ENCODE measurements around the gene MPG. TPM values are rescaled to one million over a fixed set of nuclear protein-coding genes. Genes with fewer than 3 reads are reported as not detected.

MPG gene
- total RNA-seq, 1 experiment from 2014 or later = 41.1 TPM

DNA sequence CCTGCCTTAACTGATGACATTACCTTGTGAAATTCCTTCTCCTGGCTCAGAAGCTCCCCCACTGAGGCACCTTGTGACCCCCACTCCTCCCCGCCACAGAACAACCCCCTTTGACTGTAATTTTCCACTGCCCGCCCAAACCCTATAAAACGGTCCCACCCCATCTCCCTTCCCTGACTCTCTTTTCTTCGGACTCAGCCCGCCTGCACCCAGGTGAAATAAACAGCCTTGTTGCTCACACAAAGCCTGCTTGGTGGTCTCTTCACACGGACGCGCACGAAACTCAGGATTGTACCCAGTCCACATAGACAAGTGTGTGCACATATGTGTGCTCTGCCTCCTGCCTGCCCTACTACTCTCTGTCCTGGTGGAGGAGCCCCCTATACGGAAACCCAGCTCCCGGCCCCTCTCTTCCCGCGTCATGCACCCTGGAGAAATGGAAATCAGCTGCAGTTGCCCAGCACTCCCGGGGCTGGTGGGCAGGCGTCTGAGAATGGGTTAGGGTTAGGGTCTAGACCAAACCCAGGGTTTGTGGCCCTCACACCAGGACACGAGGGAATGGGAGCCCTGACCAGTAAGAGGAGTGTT is 3.2 kb upstream of the MPG start:
- peaks cover 41% of the 10 kb centered on the region for H3K4me1 ChIP-seq
- POLR2A ChIA-PET = interaction anchor here (0.6 kb wide), 1 partner anchor 326 kb away, joined by 3 read pairs; no protein-coding TSS in a partner anchor

GRCh38 chr16:75580-76501 is 2.2 kb upstream of the MPG start:
- H3K36me3 ChIP-seq (ENCODE audit: control insufficient read depth, insufficient read depth, low read length) = no peaks in the 10 kb centered on the region; the same call in none of the 2 replicates
- Mint-ChIP-seq H3K27ac (ENCODE audit: unreplicated experiment) (peak overlapping the region; percentile 77), H3K36me3 (ENCODE audit: insufficient read depth, unreplicated experiment) (peaks cover 19% of the 10 kb centered on the region), H3K4me3 (ENCODE audit: unreplicated experiment) (peak overlapping the region; percentile 75), H3K4me1 (ENCODE audit: low read depth, unreplicated experiment) (peaks cover 7% of the 10 kb centered on the region), H3K9me3 (ENCODE audit: unreplicated experiment) (no peaks in the 10 kb centered on the region), H3K27me3 (ENCODE audit: insufficient read depth, unreplicated experiment) (no peaks in the 10 kb centered on the region)
- CTCF ChIA-PET = interaction anchor here (1.7 kb wide), 1 partner anchor 21 kb away, joined by 5 read pairs; no protein-coding TSS in a partner anchor
- H3K4me1 ChIP-seq = peaks cover 34% of the 10 kb centered on the region
- H3K27me3 ChIP-seq (replicated peaks; ENCODE audit: control insufficient read depth, insufficient read depth, low read length) = no peaks in the 10 kb centered on the region
- H3K9me3 ChIP-seq = no peaks in the 10 kb centered on the region
- peak in 1 of 2 experiments; percentile 27 for DNase-seq
- POLR2A ChIA-PET = interaction anchor here (0.6 kb wide), 1 partner anchor 325 kb away, joined by 3 read pairs; no protein-coding TSS in a partner anchor
- no peak overlapping the region for H3K4me3 ChIP-seq (ENCODE audit: low read depth, low read length)
- TF ChIP-seq CTCF (IDR thresholded peaks at IDR 0.05; ENCODE audit: insufficient read depth in 1 of 2, low read depth in 1 of 2, low read length in 1 of 2, severe bottlenecking in 1 of 2, unreplicated experiment in 1 of 2) = no peak
- intact Hi-C loops (cut with micrococcal nuclease; ENCODE audit: unreplicated experiment) = no loop called here
- BruUV-seq (replicated peaks) = no TSS peak

More for the DNA sequence above, 3.2 kb upstream of the MPG start:
- CTCF ChIA-PET = interaction anchor here (0.5 to 1.7 kb wide), 3 partner anchors 9 to 22 kb away, joined by 3 to 5 read pairs (median 3); partner anchors contain the start of genes POLR3K and SNRNP25
- intact Hi-C loops (cut with micrococcal nuclease; ENCODE audit: unreplicated experiment) = no loop called here
- Mint-ChIP-seq H3K4me1 (ENCODE audit: low read depth, unreplicated experiment) (peaks cover 7% of the 10 kb centered on the region), H3K4me3 (ENCODE audit: unreplicated experiment) (no peak overlapping the region), H3K36me3 (ENCODE audit: insufficient read depth, unreplicated experiment) (peaks cover 19% of the 10 kb centered on the region), H3K27me3 (ENCODE audit: insufficient read depth, unreplicated experiment) (no peaks in the 10 kb centered on the region), H3K27ac (ENCODE audit: unreplicated experiment) (no peak overlapping the region), H3K9me3 (ENCODE audit: unreplicated experiment) (no peaks in the 10 kb centered on the region)
- H3K36me3 ChIP-seq (ENCODE audit: control insufficient read depth, insufficient read depth, low read length) = no peaks in the 10 kb centered on the region; the same call in 1 of the 2 replicates
- DNase-seq = no peak
- H3K27me3 ChIP-seq (replicated peaks; ENCODE audit: control insufficient read depth, insufficient read depth, low read length) = no peaks in the 10 kb centered on the region
- no peak overlapping the region for H3K4me3 ChIP-seq (ENCODE audit: low read depth, low read length)
- TF ChIP-seq CTCF (IDR thresholded peaks at IDR 0.05; ENCODE audit: insufficient read depth in 1 of 2, low read depth in 1 of 2, low read length in 1 of 2, severe bottlenecking in 1 of 2, unreplicated experiment in 1 of 2) = no peak
- H3K9me3 ChIP-seq = no peaks in the 10 kb centered on the region
- BruUV-seq (replicated peaks) = no TSS peak
